Testis (tissue), 2 donors: Measurements from ENCODE around the gene CCNE1.

ENCODE experiments used
- CTCF ChIP-seq, 3 experiments: fragments of 450-650 bp in 2 of 3; fragments of 200-600 bp in 1 of 3; sonication (generic) in 1 of 3; IDR thresholded peaks; one replicate each; pipeline ENCODE4 v1.5.1; 2016 to 2019; ENCODE audit warnings: antibody characterized with exemption in 3 of 3, mild to moderate bottlenecking in 2 of 3, moderate library complexity in 1 of 3
- POLR2A ChIP-seq: fragments of 450-650 bp; IDR thresholded peaks from one replicate; pipeline ENCODE4 v1.6.1; 2017; ENCODE audit warnings: antibody characterized with exemption, mild to moderate bottlenecking, moderate library complexity

DNA sequence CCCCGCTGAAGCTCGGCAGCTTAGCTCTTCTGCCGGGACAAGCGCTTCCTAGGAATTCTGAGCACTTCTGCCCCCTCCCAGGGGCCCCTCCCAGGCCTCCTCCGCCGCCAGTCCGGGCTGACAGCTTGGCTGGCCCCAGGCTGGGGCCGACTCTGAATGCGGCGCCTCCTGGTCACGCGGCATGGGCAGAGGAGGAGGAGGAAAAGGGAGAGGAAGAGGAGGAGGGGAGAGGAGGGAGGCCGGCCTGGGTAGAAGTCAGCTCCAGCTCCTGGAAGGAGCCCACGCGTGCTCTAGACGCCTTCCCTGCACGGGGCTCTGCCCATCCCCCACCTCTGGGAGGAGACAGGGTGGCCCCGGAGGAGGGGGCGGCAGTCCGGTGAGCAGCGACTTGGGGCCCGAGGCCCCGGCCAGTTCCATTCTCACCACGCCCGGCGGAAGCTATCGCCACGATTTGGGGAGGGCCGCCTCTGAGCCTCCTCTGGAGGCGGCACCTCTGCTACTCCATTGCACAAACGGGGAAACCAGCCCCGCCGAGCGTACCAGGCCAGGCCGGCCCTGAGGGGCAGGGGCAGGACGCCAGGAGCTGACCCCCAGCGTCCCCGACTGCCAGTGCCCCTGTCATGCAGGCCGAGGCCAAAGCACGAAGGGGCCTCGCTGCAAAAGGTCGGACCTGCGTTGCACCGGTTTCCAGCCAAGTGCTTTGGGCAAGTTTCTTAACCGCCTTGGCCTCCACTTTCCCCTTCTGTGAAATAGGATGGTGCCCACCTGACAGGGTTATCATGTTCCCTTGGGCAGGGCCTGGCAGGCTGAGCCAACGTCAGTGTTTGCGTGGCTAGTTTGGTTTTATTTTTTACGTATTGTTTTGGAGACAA, 31.6 kb downstream of the CCNE1 start:
- no peak for TF ChIP-seq CTCF (IDR thresholded peaks at IDR 0.05)
- TF ChIP-seq POLR2A: no peak
